Measurements from ENCODE around the gene SPOCK3.
"Not testable (repeated sequence)": the region's sequence is repeated elsewhere in the genome, so short reads cannot be mapped to it uniquely, and the experiment has no call there.

Gene SPOCK3

DNA sequence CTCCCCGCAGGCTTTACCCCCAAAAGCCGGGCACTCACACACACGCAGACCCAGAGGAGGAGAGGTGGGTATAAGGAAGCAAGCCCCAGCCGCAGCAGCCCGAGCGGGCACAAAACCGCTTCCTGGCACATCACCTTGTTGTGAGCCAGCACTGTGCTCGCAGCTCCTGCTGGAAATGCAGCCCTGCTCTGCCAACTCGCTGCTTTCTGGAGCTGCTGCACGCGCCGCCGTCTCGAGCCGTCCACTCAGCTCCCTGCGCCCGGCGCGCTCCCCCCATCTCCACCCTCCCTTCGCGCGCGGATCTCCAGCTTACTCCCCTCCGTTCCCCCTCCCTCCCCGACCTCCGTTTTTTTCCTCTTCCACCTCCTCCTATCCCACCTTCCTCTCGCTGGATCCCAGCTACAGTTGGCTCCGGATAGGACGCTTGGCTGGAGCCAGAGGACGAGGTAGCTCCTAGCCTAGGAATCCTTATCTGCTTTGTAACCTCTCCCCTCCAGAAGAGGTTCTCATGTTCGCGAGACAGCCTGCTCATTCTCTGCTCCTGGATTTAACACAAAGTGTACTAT lies at the start of gene SPOCK3:
TSS of gene SPOCK3 (minus strand) at position 179 of the 566 bp plus-strand sequence.
- DNase-seq = no peak

DNA sequence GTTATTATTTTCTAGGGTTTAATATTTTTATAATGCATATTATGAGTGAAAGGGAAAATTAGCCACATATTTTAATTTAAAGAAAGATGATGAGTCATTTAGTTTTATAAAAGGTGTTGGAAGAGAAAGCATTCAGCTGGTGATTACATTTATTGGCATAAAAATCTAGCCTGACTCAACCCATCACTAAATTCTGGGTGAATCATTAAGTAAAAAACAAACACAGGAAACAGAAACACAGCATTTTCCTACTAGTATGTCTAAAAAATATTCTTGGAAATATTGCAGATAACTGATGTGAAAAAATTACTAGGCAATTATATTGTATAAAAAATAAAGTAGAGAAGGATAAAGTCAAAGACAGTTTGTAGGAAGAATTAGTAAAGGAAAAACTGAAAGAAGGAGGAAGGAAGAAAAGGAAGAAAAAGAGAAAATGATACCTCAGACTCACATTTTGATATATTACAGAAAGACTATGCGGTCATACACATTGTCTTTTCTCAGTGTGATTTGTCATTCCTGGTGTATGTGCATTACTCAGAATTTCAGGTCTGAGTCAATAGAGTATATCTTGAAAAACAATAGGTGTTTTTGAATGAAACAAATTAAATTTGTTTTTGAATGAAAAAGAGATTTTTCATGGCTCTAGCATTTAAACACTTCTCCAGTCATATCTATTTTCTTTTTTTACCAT lies 48.0 kb upstream of the SPOCK3 start:
- no peak for DNase-seq

DNA sequence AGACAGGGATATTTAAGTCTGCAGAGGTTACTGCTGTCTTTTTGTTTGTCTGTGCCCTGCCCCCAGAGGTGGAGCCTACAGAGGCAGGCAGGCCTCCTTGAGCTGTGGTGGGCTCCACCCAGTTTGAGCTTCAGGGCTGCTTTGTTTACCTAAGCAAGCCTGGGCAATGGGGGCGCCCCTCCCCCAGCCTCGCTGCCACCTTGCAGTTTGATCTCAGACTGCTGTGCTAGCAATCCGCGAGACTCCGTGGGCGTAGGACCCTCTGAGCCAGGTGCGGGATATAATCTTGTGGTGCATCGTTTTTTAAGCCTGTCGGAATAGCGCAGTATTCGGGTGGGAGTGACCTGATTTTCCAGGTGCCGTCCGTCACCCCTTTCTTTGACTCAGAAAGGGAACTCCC lies 47.3 kb upstream of the SPOCK3 start:
- DNase-seq = not testable (repeated sequence)

DNA sequence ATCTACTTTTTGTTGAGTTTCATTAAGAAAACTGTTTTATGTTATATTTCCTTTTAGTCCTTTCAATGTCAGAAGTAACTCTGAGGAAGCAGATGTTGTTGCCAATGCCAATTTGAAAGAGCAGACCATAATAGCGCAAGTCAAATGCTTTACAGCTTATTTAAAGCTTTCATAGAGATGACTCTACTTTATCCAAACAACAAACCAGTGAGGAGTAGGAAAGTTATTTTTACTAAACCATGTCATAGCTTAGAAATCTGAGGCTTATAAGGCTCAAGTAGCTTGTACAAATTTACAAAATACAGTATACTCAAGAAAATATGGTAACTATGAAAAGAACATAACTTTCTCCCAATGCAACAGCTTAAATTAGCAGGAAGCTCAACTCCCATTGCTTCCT lies 40.1 kb upstream of the SPOCK3 start:
- DNase-seq = no peak

DNA sequence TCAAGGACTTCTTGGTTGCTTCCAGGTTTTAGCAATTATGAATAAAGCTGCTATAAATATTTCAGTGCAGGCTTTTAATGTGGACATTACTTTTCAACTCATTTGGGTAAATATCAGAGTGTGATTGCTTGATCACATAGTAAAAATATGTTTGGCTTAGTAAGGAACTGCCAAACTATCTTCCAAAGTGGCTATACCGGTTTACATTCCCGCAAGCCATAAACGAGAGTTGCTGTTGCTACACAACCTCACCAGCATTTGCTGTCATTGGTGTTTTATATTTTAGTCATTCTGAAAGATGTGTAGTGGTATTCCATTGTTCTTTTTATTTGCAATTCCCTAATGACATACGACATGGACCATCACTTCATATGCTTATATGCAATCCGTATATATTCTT lies 30.9 kb upstream of the SPOCK3 start:
- DNase-seq = no peak

DNA sequence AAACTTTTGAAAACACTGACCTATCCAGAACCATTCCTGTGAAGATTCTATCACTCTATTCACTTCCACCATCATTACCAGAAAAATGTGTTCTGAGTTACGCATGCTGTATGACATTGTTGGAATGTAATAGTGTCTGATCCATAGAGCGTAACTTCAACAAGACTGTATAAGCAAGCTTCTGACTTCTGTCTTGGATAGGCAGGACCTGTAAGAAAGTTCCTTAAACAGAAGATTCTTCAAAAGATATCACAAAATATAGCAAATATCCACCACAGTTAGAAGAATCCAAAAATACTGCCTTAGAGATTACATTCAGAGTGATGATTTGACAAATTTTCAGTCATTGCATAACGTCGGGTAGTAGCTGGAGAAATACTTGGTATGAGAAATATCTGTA lies 14.0 kb upstream of the SPOCK3 start:
- no peak for DNase-seq

DNA sequence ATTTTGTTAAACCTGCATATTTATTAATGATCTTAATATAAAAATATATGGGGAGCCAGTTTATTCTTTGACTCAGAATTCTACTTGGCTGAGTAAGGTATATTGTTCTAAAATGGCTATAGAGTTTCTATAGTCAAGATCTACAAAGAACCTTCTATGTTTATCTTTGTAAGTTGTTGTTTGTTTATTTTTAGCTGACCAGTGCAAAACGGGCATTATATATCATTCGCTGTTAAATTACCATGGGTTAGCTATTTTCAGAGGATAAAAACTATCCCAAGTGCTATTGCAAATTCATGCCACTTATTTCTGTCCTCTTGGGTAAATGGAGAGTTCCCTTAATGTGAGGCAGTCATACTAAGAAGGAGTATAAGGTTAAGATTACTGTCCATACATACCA lies 5.3 kb upstream of the SPOCK3 start:
- no peak for DNase-seq

DNA sequence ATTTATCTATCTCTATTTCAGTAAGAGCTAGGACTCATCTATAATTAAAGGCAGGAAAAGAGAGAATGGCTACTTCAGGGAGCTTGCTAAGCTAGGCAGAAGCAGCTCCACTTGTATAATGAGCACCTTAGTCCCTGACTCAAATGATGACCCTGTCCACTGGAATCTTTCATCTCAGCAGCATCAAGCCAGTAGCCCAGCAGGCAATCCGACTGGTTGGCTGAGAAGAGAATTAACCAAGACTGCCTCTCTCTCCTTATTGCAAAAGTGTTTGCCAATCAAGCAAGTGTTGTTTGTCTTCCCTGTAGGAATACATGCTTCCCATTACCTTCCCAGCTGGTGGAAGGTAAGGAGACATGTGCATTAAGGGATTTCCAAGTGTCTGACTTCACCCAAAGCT lies 3.9 kb upstream of the SPOCK3 start:
- no peak for DNase-seq

DNA sequence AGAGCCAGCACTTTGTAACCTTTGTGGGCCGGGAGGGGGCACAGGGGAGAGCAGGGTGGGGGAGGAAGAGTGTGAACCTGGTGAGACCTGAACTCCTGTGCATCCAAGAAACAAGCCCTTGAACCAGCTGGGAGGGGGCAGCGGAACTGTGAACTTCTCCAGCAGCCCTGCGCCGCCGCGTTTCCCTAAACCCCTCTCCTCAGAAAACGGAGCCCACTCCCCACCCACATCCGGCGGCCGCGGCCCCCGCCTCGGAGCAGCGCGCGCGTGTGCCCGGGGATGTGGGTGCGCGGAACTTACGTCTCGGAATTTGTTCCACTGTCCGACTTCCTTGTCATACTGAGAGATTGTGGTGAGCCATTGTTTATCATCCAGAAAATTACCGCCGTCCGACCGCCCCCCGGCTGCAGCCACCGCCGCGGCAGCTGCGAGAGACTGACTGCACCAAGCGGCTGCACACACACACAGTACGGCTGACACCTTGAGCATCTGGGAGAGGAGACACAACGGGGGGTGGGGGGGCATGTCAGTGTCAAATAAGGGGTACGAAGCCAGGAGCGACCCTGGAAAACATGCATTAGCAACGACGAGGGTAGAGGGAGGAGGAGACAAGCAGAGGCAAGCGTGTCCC lies 494 bp downstream of the SPOCK3 start:
- DNase-seq = no peak

DNA sequence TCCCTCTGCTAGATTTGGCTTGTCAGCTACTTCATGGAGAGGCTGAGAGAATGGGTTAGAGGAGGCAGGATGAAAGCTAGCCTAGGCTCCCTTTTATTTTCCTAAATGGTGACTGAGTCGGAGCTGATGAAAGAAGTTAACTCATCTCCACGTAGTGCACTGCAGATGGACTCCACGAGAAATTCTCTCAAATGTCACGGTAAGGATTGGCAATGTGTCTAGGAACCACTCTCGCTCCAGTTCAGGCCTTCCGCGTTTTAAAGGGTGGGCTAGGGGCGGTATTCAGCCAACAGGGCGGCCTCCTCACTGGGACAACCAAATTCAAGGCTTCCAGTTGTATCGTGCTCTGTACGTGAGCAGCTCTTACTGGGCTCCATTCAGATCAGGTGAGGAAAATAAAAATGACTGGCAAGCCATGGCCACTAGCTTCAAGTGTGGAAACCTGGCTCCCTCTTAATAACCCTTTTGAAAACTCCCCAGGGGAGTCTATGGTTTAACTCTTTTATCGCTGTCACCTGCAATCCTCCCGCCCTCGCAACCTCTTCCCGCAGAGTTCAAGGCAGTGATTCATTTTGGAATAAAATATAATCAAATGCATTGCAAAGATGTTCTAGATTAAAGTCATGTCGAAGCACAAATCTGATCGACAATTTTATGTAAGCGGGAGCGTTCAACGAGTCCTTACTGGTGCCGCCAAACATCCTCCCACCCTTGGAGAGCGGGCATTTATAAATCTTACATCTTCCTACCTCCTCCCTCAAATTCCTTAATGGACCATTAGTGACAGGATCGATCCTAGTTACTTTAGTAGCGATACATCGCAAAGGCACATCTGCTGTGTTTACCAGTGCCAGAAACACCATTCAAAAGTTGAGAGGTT lies 1.2 kb downstream of the SPOCK3 start:
- no peak for DNase-seq

DNA sequence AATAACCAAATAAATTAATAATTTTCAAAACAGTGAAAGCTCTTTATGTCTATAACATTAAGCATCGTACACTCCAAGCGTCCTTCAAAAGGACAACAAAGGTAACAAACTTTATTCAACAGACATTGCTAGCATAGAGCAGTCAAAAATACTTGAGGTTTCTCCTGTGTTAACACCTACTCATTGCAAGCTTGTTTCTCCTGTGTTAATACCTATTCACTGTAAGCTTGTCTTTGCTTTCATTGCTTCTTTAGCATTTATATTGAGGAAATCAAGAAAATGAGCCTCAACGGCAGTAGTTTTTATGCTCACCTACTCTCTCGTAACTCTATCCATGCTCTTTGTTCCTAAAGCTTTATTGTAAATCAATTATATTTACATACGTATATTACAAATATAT lies 3.5 kb downstream of the SPOCK3 start:
- no peak for DNase-seq

DNA sequence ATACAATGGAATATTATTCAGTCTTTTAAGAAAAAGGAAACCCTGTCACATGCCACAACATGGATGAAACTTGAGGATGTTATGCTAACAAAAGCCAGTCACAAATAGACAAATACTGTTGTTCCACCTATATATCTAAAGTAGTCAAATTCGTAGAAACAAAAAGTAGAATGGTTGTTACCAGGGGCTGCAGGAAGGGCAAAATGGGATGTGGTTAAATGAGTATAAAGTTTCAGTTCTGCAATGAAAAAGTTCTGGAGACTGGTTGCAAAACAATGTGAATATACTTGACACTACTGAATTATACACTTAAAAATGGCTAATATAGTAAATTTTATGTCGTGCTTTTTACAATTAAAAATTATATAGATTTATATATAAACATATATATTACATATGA lies 12.2 kb downstream of the SPOCK3 start:
- DNase-seq = no peak

DNA sequence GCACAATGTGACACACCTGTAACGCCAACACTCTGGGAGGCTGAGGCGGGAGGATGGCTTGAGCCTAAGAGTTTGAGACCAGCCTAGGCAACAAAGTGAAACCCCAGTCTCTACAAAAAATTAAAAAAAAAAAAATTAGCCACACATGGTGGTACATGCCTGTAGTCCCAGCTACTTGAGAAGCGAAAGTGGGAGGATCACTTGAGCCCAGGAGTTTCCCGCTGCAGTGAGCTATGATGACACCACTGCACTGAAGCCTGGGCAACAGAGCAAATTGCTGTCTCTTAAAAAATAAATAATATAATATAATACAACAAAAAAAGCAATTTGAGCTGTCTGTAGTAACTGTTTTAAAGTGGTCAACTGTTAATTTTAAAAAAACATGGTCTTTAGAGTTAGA lies 13.2 kb downstream of the SPOCK3 start:
- no peak for DNase-seq

DNA sequence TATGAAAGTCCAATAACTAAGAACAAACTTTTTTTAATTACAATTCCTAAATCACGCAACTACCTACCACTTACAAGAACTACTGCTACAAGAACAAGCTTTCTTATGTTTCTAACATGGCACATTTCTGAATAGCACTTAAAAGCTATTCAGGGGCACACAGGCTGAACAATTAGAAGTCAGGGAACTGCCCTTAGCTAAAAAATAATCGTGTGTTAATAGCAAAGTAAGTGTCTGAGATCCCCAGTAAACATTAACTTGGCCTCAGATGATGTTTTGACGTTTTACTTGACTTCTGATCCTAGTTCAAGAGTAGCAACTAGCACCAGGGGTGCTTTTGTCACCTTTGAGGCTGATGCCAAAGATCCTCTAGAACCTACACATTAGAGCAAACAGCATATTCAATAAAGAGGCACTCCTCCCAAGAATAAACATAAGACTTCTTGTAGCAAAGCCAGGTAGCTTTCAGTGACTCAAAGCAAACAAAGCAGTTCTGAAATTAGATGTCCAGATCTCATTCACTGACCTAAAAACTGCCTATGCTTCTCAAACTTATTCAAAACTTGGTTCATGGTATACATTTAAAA lies 16.2 kb downstream of the SPOCK3 start:
- DNase-seq = no peak

DNA sequence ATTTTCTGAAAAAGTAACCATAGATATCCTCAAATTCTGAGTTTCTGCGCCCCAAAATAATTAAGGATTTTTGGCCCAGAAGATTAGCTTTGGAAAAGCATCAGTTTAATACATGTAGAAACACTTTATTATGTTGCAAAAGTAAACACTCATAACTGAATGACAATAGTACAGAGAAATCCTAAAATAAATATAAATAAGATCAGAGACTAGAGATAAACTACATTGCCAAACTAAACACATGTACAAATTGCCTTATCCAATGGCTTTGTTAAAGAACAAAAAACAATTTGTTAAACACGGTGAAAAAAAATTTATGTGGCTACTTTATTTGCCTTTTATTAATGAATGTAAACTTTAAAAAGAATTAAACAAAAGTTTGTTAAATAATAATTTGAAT lies 17.5 kb downstream of the SPOCK3 start:
- DNase-seq = no peak

DNA sequence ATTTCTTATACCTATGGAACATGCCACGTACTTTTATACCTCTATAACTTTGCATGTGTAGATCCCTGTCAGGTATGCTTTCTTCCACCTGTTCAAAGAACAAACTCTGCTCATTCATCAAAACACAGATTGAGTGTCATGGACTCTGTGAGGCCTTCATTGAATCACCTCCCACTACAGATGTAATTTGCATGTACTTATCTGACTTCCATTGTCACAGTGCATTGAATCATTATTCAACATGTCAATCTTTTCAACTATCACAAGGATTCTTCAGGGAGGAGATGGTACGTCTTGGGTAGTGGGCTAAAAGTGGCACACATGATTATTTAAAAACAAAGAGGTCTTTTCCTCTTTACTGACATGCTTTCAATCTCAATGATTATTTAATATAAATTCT lies 24.1 kb downstream of the SPOCK3 start:
- no peak for DNase-seq

DNA sequence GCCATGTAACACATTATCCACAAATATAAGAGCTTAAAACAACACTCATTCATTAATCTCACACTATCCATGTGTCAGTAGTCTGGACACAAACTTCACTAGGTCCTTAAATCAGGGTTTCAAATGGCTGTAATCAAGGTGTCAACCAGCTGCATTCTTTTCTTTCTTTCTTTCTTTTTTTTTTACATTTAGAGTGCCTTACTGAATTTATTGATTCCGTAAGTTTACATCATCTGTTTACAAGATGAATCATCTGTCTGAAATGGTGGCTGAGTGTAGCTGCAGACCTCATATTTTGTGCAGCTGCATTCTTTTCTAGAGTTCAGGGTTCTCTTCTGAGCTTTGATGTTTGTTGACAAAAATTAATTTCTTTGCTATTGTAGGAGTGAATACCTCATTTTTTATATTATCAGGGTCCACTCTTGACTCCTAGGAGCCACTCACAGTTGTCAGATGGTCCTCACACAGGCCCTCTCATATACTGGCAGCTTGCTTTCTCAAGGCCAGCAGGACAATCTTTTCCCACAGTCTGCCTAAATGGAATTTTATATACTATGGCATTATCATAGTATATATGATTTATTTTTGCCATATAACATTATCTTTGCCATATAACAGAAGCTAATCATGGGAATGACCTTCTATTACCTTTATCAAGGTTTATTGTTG lies 37.8 kb downstream of the SPOCK3 start:
- DNase-seq = no peak

DNA sequence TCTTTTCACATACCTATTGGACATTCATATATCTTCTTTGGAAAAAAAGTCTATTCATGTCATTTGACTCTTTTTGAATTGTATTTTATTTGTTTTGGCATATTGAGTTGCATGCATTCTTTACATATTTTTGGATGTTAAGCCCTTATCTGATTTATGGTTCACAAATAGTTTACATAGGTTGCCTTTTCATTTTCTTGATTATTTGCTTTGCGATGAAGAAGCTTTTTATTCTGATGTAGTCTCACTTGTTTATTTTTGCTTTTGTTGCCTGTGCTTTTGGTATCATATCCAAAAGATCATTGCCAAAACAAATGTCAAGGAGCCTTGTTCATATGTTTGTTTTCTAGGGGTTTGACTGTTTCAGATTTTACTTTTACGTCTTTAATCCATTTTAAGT lies 43.9 kb downstream of the SPOCK3 start:
- DNase-seq = no peak

DNA sequence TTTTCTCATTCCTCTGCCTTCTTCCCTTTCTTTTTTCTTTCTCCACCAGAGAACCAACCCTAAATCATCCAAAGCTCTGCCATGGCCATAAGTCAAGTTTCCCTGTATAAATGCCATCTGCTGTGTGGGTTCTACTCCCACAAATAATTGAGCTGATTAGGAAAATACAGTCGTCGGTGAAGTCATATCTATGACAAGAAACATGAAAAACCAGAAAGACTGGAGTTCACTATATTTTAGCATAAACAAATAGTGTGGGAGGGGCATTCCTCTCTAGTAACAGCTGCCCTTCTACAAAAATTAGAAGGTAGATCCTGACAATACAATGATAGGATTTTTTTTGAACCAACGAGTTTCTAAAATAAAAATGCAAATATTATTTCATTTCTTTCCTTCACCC lies 48.8 kb downstream of the SPOCK3 start:
- no peak for DNase-seq

DNA sequence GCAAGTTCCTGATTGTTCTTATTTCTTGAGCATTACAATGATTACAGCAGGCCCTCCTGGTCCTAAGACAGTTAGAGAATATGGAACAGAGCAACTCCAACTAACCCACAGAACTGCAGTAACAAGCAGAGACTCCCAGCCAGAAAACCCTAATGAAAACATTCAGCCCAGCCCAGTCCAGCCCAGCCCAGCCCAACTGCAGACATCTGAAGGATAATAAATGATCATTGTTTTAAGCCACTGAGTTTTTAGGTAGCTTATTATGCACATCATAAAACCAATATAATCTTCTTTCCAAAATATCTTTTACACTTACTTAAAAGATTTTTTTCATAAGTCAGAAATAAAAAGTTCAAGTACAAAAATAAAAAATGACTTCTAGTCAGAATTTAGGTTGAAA lies 51.3 kb downstream of the SPOCK3 start:
- DNase-seq = no peak

DNA sequence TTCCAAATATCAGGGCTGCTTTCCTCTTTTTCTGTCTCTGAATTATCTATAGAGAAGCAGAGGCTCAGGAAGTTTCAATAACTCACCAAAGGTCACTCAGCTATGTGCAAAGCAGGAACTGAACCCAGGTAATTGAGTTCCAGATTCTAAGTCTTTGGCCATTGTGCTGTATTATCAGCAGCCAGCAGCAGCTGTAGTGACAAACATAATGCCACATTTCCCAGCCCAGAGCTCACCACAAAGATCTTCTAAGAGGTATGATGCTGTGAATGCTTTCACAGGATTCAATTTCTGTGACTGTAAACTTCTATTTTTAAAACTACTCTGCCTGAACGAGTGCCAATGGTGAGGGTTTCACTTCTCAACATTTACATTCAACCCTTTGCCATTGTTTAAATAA lies 56.4 kb downstream of the SPOCK3 start:
- no peak for DNase-seq

DNA sequence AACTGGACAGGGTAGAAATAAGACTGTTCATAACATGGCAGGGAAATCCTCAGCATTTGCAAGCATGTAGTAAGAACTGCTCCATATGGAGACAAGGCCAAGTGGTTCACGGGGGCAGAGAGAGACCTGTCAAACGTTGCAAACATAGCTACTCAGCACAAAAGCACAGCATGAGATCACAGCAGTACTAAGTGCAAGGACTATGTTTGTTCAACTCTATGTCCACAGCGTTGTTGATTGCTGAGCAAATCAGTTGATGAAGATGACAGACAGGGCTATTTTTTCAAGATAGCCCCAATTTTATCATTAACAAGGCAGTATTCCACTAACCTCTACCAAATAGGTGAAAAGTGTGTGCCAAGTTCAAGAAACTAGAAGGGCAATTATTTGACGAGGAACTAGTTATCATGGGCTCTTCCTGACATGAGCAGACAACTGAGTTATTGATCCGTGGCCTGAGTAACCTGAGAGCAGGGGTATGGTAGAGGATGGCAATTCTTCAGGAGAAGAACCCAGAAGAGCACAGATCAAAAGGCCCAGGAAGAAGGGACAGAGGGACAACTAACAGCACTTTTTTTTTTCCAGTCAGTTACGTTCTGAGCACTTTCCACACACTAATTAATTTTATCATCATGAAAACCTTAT lies 57.4 kb downstream of the SPOCK3 start:
- DNase-seq = no peak
